Measurements from ENCODE around the gene GNAI2. TPM values are rescaled to one million over a fixed set of nuclear protein-coding genes. Genes with fewer than 3 reads are reported as not detected.

Gene GNAI2
- total RNA-seq, 1 donor from 2014 or later, result 372 TPM

DNA sequence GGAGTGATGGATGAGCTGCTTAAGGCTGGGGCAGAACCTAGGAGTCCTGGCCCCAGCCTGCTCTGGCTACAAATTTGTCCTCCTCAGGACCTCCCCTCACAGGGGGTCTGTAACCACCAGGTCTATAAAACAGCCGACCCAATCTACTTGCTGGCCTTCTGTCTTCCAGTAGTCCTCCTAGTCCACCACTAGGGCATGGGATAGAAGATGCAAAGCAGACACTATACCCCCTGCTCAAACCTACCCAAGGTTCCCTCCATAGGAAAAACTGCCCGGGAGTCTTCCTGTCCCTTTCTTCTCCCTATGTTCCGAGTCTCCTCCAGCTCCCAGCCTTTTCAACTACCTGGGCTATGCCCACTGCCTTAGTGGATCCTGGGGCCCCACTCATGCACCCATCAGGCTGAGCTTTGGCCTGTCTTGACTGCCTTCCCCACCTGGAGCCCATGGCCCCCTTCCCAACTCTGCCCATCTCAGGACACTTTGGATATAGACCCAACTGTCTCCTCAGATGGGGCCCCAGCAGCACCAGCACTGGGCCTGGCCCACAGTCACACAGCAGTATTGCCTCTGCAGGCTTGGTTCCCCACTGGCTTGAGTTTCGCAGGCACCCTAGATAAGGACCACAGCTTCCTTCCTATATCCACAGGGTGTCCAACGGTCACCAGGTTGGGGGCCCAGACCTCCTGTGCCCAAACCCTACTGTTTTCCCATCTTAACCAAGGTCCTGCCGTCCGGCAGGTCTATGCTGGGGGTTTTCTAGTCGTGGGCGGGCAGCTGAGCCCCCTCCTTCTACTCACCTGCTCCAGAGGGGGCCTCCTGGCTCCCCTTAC is 62.1 kb downstream of the GNAI2 start:
- TF ChIP-seq, protein P1, sequence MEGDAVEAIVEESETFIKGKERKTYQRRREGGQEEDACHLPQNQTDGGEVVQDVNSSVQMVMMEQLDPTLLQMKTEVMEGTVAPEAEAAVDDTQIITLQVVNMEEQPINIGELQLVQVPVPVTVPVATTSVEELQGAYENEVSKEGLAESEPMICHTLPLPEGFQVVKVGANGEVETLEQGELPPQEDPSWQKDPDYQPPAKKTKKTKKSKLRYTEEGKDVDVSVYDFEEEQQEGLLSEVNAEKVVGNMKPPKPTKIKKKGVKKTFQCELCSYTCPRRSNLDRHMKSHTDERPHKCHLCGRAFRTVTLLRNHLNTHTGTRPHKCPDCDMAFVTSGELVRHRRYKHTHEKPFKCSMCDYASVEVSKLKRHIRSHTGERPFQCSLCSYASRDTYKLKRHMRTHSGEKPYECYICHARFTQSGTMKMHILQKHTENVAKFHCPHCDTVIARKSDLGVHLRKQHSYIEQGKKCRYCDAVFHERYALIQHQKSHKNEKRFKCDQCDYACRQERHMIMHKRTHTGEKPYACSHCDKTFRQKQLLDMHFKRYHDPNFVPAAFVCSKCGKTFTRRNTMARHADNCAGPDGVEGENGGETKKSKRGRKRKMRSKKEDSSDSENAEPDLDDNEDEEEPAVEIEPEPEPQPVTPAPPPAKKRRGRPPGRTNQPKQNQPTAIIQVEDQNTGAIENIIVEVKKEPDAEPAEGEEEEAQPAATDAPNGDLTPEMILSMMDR (IDR thresholded peaks at IDR 0.05), result no peak
- Histone ChIP-seq H3K9me3 (no peaks in the 10 kb centered on the region), H3K27ac (peak overlapping the region; percentile 88), H3K4me1 (peaks cover 49% of the 10 kb centered on the region), H3K4me3 (peak overlapping the region; percentile 75), H3K36me3 (no peaks in the 10 kb centered on the region), H3K27me3 (ENCODE audit: low read depth) (no peaks in the 10 kb centered on the region)
- intact Hi-C loops (cut with DNase I), result no loop called here
- ATAC-seq (no peak), DNase-seq (peak; percentile 53)

DNA sequence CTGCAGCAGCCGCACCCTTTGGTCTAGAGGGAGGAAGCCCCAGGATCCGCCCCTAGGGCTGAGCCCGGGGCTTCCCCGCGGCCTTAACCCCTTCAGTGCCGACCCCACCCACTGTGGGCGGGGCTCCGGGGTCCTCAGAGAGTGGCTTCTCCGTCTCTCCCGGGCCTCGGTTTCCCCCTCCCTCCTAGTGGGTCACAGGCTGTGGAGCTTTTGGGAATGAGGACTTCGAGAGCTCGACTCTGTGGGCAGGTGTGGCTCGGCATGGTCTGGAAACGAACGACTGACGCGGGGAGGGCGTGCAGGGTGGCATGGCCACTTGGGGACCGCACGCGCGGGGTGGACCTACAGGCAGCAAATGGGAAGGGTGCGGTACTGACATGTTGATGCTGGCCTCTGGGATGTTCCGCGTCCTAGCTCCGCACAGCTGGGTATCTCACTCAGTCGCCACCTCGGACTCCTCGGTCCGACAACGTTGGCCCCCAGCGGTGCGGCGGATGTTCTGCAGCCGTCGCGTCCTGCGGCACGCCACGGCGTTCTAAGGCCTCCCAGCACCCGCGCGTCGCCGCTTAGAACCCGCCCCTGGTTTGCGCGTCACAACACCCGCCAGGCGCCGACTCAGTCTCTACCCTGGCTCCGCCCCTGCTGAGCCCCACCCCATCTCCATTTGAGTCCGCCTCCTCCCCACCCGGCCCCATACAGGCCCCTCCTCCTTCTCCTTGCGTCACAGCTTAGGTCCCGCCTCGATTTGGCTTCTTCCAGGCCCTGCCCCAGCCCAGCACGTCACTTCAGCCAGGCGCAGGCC is 63.0 kb downstream of the GNAI2 start, which contains the start of the genes HYAL3 and NAA80:
TSS of gene HYAL3 (minus strand) at position 570 of the 802 bp plus-strand sequence. CDS start 3,803 bp downstream, outside the sequence.
TSS of gene NAA80 (minus strand) at position 570 of the 802 bp plus-strand sequence. CDS start 1,942 bp downstream, outside the sequence.
- intact Hi-C loops (cut with DNase I), result no loop called here
- Histone ChIP-seq H3K27me3 (ENCODE audit: low read depth) (no peaks in the 10 kb centered on the region), H3K4me3 (peak within 1 kb of the TSS; percentile 75), H3K27ac (peak within 1 kb of the TSS; percentile 88), H3K36me3 (no peaks in the 10 kb centered on the region), H3K4me1 (peaks cover 55% of the 10 kb centered on the region), H3K9me3 (no peaks in the 10 kb centered on the region)
- TF ChIP-seq, protein P1 (IDR thresholded peaks at IDR 0.05), result peak; percentile 49
- ATAC-seq, result peak; percentile 90 to 94
- DNase-seq, result peak; percentile 99

DNA sequence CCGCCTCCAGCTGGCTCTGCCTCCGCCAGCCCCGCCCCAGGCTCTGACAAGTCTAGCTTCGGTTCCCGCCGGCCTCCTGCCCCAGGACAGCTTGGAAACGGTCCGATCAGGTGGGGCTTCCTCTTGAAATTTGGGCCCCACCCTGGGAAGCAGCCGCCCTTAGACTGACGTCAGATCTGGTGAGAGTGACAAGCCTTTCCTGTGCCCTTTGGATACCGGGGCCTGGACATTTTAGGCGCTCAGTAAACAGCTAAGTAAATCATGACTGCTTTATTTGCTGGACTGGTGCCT is 63.6 kb downstream of the GNAI2 start:
- Histone ChIP-seq H3K27ac (peak overlapping the region; percentile 88), H3K27me3 (ENCODE audit: low read depth) (no peaks in the 10 kb centered on the region), H3K4me1 (peaks cover 55% of the 10 kb centered on the region), H3K9me3 (no peaks in the 10 kb centered on the region), H3K36me3 (no peaks in the 10 kb centered on the region), H3K4me3 (peak overlapping the region; percentile 75)
- DNase-seq, result no peak
- intact Hi-C loops (cut with DNase I), result no loop called here
- ATAC-seq, result no peak
- TF ChIP-seq, protein P1 (IDR thresholded peaks at IDR 0.05), result no peak

DNA sequence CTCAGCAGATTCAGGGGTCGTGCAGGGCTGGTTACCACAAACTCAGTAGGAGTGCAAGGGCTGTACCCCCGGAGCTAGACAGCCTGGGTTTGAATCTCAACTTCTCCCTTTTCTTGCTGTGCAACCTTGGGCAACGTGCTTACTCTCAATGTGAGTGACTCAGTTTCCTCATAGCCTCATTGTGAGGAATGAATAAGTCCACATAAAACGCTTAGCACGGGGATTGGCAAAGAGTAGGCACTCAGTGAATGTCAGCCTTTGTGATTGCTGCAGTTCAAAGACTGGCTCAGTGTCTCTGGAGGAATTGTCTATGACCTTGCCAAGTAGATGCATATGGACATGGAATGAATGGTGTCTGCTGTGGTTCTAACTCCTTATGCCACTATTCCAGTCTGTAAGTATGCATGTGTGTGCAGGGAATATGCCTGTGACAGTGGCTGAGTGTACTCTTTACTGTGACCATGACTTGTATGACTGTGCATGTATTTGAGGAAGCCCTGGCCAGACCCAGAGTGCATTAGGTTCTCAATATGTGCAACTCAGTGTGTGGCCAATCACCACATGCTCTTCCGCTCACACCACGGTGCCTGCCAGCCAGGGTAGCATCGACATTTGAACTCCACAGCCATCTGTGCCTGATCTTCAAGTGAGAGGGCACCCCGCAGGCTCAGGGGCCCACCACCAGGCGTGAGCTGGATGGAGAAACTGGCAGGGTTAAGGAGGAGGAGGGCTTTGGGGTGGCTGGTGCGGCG is 64.1 kb downstream of the GNAI2 start:
- TF ChIP-seq, protein P1 (IDR thresholded peaks at IDR 0.05), result no peak
- Histone ChIP-seq H3K4me1 (peaks cover 55% of the 10 kb centered on the region), H3K27me3 (ENCODE audit: low read depth) (no peaks in the 10 kb centered on the region), H3K9me3 (no peaks in the 10 kb centered on the region), H3K27ac (peak overlapping the region; percentile 88), H3K4me3 (peak overlapping the region; percentile 75), H3K36me3 (no peaks in the 10 kb centered on the region)
- ATAC-seq (peak; percentile 2 to 25), DNase-seq (peak; percentile 68)
- intact Hi-C loops (cut with DNase I), result no loop called here

DNA sequence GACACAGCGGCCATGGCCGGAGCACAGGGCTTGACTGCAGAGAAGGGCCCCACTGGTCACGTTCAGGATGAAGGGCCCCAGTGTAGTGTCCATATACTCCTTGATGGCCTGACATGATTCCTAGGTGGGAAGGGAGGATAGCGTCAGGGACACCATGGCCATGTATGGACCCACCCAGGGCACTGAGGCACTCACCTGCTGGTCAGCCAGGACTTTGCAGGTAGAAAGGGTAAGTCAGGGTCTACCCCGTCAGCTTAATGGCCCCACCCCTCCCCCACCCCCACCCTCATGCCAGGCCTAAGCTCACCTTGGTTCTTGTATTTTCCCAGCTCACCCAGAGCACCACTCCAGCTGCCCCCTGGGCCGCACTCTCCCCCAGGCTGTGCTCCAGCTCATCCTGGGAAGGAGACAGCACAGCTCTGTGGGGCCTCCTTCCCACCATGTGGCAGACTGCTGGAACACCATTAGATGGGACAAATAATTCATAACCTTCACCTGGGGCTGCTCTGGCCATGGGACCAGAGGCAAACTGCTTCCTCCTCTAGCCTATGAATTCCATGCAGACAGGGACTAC is 64.8 kb downstream of the GNAI2 start:
- Histone ChIP-seq H3K9me3 (no peaks in the 10 kb centered on the region), H3K4me1 (peaks cover 55% of the 10 kb centered on the region), H3K27ac (peak overlapping the region; percentile 88), H3K27me3 (ENCODE audit: low read depth) (no peaks in the 10 kb centered on the region), H3K4me3 (peak overlapping the region; percentile 75), H3K36me3 (no peaks in the 10 kb centered on the region)
- TF ChIP-seq, protein P1 (IDR thresholded peaks at IDR 0.05), result no peak
- DNase-seq, result no peak
- intact Hi-C loops (cut with DNase I), result no loop called here
- no peak for ATAC-seq

All from lower lobe of right lung (tissue), 2 donors.